Lung (tissue), 12 donors: ENCODE data around the gene IL18. TPM values are rescaled to one million over a fixed set of nuclear protein-coding genes. Genes with fewer than 3 reads are reported as not detected.
"Not testable (repeated sequence)": the region's sequence is repeated elsewhere in the genome, so short reads cannot be mapped to it uniquely, and the experiment has no call there.

Experiments used
- ATAC-seq: fragments of 200-7000 bp; cut with Tn5 transposase; one replicate; pipeline ENCODE4 v1.9.1; 2020; ENCODE audit warnings: moderate number of reproducible peaks; ENCODE audit not compliant: insufficient read depth, low FRiP score
- DNase-seq, 3 donors: peaks; one replicate each; pipeline ENCODE4 v3.0.0-alpha.2; 2013 to 2017
- H3K27ac ChIP-seq, 2 donors: one replicate each; pipeline ENCODE4 v1.5.1; 2013; ENCODE audit warnings: mild to moderate bottlenecking in 2 of 2, moderate library complexity in 2 of 2, control low read depth in 1 of 2, inconsistent platforms in 1 of 2, low read depth in 1 of 2, low read length in 1 of 2
- H3K27me3 ChIP-seq, 3 donors: one replicate each; pipeline ENCODE4 v1.5.1; 2013; ENCODE audit warnings: low read length in 2 of 3; ENCODE audit not compliant: control insufficient read depth in 3 of 3, insufficient read depth in 3 of 3
- H3K36me3 ChIP-seq, 4 donors: one replicate each; pipeline ENCODE4 v1.5.1; 2013; ENCODE audit warnings: low read length in 4 of 4, mild to moderate bottlenecking in 1 of 4, moderate library complexity in 1 of 4; ENCODE audit not compliant: control insufficient read depth in 4 of 4, insufficient read depth in 4 of 4
- H3K4me1 ChIP-seq, 5 donors: one replicate each; pipeline ENCODE4 v1.5.1; 2013; ENCODE audit warnings: low read length in 5 of 5, mild to moderate bottlenecking in 2 of 5, moderate library complexity in 1 of 5; ENCODE audit not compliant: control insufficient read depth in 5 of 5, insufficient read depth in 5 of 5
- H3K4me3 ChIP-seq: one replicate; pipeline ENCODE4 v1.5.1; 2013; ENCODE audit warnings: mild to moderate bottlenecking, control low read depth, moderate library complexity
- H3K9ac ChIP-seq, 2 donors: one replicate each; pipeline ENCODE4 v1.5.1; 2013; ENCODE audit warnings: low read length in 2 of 2, control low read depth in 1 of 2; ENCODE audit not compliant: insufficient read depth in 1 of 2
- H3K9me3 ChIP-seq, 4 donors: one replicate each; pipeline ENCODE4 v1.5.1; 2013; ENCODE audit warnings: low read length in 3 of 4, mild to moderate bottlenecking in 1 of 4, moderate library complexity in 1 of 4; ENCODE audit not compliant: control insufficient read depth in 4 of 4, insufficient read depth in 3 of 4
- CTCF ChIP-seq: IDR thresholded peaks from 2 replicates; pipeline ENCODE4 v1.5.1; 2012; ENCODE audit warnings: mild to moderate bottlenecking; ENCODE audit errors: control extremely low read depth, extremely low read depth
- WGBS, 2 donors: extraction: QIAGEN DNeasy Blood & Tissue Kit; methylation state at CpG; one replicate each; pipeline ENCODE4 v1.1.7; 2013; 5-methylcytosine and 5-hydroxymethylcytosine counted together
- polyA plus RNA-seq, 2 donors: library from polyadenylated mRNA; stranded (reverse); fragments of 200-250 nt; gene quantifications; one replicate each; pipeline ENCODE4 v1.2.1, GENCODE V29; 2013
- total RNA-seq, 2 donors: library from RNA; depleted of rRNA in 1 of 2; stranded (reverse); fragments of >200 nt in 1 of 2; gene quantifications; one replicate each; pipeline ENCODE4 v1.2.1, GENCODE V29; 2014 to 2021
- donor health status: control.
- donor health status: control.
- donor health status: Bipolar disorder and iron deficiency.
- donor health status: healthy.
- donor health status: DM: yes; HTN: yes; CAD: no.

IL18 gene
- total and polyA plus RNA-seq, 4 donors: 23.7 to 88.9 (median 27.0) TPM

GRCh38 chr11:112196519-112197087, 32.7 kb upstream of the IL18 start:
- H3K9me3 ChIP-seq: no peaks in the 10 kb centered on the region
- H3K27me3 ChIP-seq: no peaks in the 10 kb centered on the region
- no peak overlapping the region for H3K9ac ChIP-seq
- no peak for TF ChIP-seq CTCF
- 89 to 95% methylated on average over 2 of the region's 2 CpGs for WGBS, 2 donors
- no peak for ATAC-seq
- no peak overlapping the region for H3K27ac ChIP-seq
- H3K36me3 ChIP-seq: no peaks in the 10 kb centered on the region
- no peak overlapping the region for H3K4me3 ChIP-seq
- no peak for DNase-seq
- H3K4me1 ChIP-seq: no peaks in the 10 kb centered on the region

- no peak overlapping the region for H3K9ac ChIP-seq
- TF ChIP-seq CTCF: no peak
- DNase-seq: no peak
- H3K9me3 ChIP-seq: no peaks in the 10 kb centered on the region
- no peaks in the 10 kb centered on the region for H3K27me3 ChIP-seq
- WGBS, 2 donors: 13 to 29% methylated on average over 2 of the region's 2 CpGs
- H3K4me1 ChIP-seq: no peaks in the 10 kb centered on the region
- ATAC-seq: no peak
- H3K4me3 ChIP-seq: no peak overlapping the region
- no peaks in the 10 kb centered on the region for H3K36me3 ChIP-seq
- H3K27ac ChIP-seq: no peak overlapping the region
Measured at GRCh38 chr11:112195951-112196351, 32.1 kb upstream of the IL18 start.

GRCh38 chr11:112195113-112195512, 31.2 kb upstream of the IL18 start:
- 76 to 80% methylated on average over 11 of the region's 11 CpGs for whole genome bisulfite sequencing, 2 donors
- not testable (repeated sequence) for H3K27me3 ChIP-seq, H3K36me3 ChIP-seq, H3K9me3 ChIP-seq, ATAC-seq, H3K27ac ChIP-seq, H3K9ac ChIP-seq, H3K4me1 ChIP-seq, H3K4me3 ChIP-seq, DNase-seq

- Histone ChIP-seq H3K9me3 (peaks cover 0 to 3% (median 0%) of the 10 kb centered on the region in 4 donors), H3K9ac (no peak overlapping the region), H3K4me3 (no peak overlapping the region), H3K27me3 (no peaks in the 10 kb centered on the region), H3K27ac (peak overlapping the region in 1 of 2 donors; percentile 24), H3K36me3 (no peaks in the 10 kb centered on the region), H3K4me1 (peaks cover 0 to 6% (median 0%) of the 10 kb centered on the region in 5 donors)
- DNase-seq (no peak), ATAC-seq (no peak)
- no peak for TF ChIP-seq CTCF
Measured at GRCh38 chr11:112186304-112186703, 22.4 kb upstream of the IL18 start.
